HG03565 (cell line): ENCODE measurements around the gene KRTAP9-1.
"Not testable (repeated sequence)": the region's sequence is repeated elsewhere in the genome, so short reads cannot be mapped to it uniquely, and the experiment has no call there.

Experiments used
- ATAC-seq: cut with Tn5 transposase; IDR thresholded peaks from one replicate; pipeline ENCODE4 v1.9.1; 2021; ENCODE audit warnings: mild to moderate bottlenecking, moderate library complexity; ENCODE audit not compliant: unreplicated experiment

KRTAP9-1 gene

GRCh38 chr17:41178843-41179616, 10.7 kb upstream of the KRTAP9-1 start:
- no peak for ATAC-seq

DNA sequence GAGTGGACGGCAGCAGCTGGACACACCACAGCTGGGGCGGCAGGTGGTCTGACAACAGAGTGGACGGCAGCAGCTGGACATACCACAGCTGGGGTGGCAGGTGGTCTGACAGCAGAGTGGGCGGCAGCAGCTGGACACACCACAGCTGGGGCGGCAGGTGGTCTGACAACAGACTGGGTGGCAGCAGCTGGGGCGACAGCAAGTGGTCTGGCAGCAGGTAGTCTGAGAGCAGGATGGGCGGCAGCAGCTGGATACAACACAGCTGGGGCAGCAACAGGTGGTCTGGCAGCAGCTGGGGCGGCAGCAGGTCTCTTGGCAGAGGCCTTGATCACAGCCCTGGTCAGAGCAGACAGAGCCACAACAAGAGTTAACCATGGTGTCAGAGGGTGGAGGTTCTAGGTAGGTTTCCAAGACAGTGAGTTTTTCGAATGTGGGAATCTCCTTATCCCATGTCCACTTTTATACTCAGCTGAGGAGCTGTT, 5.2 kb upstream of the KRTAP9-1 start, which contains the start of gene KRTAP4-1:
Gene KRTAP4-1 (minus strand): TSS at position 432 of the 482 bp plus-strand sequence. CDS start 57 bp downstream, at position 375.
- ATAC-seq = no peak

- ATAC-seq = no peak
Observed at GRCh38 chr17:41185001-41185400, 4.7 kb upstream of the KRTAP9-1 start.

GRCh38 chr17:41186872-41187271, 2.8 kb upstream of the KRTAP9-1 start:
- ATAC-seq = no peak

GRCh38 chr17:41190328-41190727, 641 bp downstream of the KRTAP9-1 start:
- no peak for ATAC-seq

DNA sequence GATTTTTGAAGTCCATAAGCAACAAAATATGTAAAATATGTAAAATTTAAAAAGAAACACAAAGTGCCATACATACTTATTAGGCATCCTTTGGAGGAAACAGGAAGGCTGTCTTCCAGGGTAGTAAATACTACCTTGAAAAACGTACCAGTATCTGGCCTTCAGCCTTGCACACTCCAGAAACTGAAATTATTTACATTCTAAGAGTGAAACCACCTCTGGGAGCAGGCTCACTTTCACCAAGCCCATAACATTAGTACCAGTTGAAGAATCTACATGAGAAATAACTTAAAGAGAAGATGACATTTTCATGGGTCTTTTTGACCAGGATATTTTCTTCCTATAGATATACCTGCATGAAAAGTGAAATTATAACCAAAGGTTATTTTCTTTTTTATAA, 6.4 kb downstream of the KRTAP9-1 start:
- no peak for ATAC-seq

- ATAC-seq = no peak
Observed at GRCh38 chr17:41199421-41200078, 9.9 kb downstream of the KRTAP9-1 start.

- no peak for ATAC-seq
Observed at GRCh38 chr17:41211845-41212466, 22.3 kb downstream of the KRTAP9-1 start.

DNA sequence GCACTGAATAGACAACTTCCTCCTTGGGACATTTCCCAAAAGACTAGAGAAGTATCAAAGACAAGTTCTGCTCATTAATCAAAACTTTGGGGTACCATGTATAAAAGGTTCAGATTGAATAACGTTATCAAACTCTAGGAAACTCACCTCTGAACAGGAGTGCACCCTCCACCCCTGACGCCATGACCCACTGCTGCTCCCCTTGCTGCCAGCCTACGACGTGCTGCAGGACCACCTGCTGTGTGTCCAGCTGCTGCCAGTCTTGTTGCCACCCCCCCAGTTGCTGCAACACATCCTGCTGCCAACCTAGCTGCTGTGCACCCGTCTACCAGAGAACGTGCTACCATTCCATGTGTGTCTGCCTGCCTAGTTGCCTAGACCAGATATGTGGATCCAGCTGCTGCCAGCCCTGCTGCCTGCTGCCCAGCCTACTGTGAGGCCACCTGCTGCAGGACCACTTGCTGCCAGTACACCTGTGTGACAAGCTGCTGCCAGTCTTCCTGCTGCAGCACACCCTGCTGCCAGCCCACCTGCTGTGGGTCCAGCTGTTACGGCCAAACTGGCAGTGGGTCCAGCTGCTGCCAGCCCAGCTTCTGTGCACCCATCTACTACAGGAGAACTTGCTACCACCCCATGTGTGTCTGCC, 23.0 kb downstream of the KRTAP9-1 start:
- no peak for ATAC-seq

DNA sequence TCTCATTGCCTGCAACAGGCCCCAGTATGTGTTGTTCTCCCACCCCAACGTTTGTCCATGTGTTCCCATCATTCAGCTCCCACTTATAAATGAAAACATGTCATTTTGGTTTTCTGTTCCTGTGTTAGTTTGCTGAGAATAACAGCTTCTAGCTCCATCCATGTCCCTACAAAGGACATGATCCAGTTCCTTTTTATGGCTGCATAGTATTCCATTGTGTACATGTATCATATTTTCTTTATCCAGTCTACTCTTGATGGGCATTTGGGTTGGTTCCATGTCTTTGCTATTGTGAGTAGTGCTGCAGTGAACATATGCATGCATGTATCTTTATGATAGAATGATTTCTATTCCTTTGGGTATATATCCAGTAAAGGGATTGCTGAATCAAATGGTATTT, 26.0 kb downstream of the KRTAP9-1 start:
- no peak for ATAC-seq

GRCh38 chr17:41223821-41224220, 34.1 kb downstream of the KRTAP9-1 start:
- no peak for ATAC-seq

DNA sequence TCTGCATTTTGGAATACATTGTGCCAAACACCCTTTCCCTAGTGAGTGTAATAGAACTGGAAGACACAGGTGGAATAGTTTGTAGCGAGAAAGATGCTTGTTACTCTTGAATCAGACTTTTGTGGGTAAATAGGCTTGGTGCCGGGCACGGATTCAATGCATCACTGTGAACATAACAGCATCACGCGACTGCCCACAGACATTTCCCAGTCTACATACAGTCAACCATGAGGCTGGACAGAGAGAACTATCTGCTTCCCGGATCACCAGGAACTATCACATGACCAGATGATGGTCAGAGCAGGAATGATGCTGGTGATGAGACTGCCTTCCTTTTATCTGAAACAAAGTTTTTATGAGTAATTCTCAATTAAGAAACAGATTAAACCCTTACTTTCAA, 36.4 kb downstream of the KRTAP9-1 start:
- no peak for ATAC-seq

GRCh38 chr17:41226598-41227095, 37.0 kb downstream of the KRTAP9-1 start, which contains the start of gene KRTAP9-2:
TSS of gene KRTAP9-2 (plus strand) at chr17:41226648. CDS start at chr17:41226655, 7 bp downstream.
- ATAC-seq = not testable (repeated sequence)

GRCh38 chr17:41230094-41230493, 40.4 kb downstream of the KRTAP9-1 start:
- no peak for ATAC-seq

DNA sequence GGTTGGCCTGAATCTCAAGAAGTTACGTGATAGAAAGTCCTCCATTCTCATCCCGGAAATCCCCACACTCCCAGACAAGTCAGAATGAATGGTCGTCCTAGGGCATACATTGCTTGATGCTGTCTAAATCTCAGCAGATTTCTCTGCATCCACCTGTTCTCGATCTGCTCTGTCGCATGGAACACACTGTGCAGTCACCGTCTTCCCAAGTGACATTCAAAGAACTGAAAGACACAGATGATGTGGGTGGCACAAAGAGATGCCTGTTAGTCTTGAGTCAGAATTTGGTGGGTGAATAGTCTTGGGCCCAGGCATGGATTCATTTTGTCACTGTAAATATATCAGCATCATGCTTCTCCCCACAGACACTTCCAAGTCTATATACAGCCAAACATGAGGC, 42.0 kb downstream of the KRTAP9-1 start:
- ATAC-seq = no peak

GRCh38 chr17:41232399-41233105, 42.9 kb downstream of the KRTAP9-1 start, which contains the start of gene KRTAP9-3:
TSS of gene KRTAP9-3 (plus strand) at chr17:41232449. CDS start at chr17:41232502, 53 bp downstream.
- not testable (repeated sequence) for ATAC-seq

DNA sequence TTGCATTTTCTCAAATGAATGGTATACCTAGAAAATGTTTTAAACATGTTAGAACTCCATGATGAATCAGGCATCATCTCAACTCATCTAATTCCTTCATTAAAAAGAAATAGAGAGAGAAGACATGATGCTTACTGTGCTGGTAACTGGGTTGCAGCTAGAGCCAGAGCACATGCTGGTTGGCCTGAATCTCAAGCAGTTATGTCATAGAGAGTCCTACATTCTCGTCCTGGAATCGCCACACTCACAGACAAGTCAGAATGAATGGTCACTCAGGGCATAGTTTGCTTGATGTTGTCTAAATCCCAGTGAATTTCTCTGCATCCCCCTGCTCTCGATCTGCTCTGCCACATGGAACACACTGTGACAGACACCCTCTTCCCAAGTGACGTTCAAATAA, 47.4 kb downstream of the KRTAP9-1 start:
- not testable (repeated sequence) for ATAC-seq

DNA sequence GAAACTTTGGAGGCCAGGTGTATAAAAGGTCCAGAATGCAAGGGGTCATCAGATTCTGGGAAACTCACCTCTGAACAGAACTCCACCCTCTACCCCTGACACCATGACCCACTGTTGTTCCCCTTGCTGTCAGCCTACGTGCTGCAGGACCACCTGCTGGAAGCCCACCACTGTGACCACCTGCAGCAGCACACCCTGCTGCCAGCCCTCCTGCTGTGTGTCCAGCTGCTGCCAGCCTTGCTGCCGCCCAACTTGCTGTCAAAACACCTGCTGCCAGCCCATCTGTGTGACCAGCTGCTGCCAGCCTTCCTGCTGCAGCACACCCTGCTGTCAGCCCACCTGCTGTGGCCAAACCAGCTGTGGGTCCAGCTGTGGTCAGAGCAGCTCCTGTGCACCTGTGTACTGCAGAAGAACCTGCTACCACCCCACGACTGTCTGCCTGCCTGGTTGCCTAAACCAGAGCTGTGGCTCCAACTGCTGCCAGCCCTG, 48.3 kb downstream of the KRTAP9-1 start, which contains the start of gene KRTAP9-8:
Gene KRTAP9-8 (plus strand): TSS at position 51 of the 489 bp plus-strand sequence. CDS start 53 bp downstream, at position 104.
- not testable (repeated sequence) for ATAC-seq
